Measurements from ENCODE around the gene CD320.

- TF ChIP-seq MYC (IDR thresholded peaks at IDR 0.05; ENCODE audit: insufficient read depth, insufficient read length, insufficient replicate concordance, low read length, severe bottlenecking) (no peak), PML (IDR thresholded peaks at IDR 0.05; ENCODE audit: low read length) (no peak), SIN3A (IDR thresholded peaks at IDR 0.05; ENCODE audit: low read depth, low read length) (no peak), POLR2A (IDR thresholded peaks at IDR 0.05; ENCODE audit: low read depth, low read length) (no peak), SPI1 (IDR thresholded peaks at IDR 0.05; ENCODE audit: borderline replicate concordance, insufficient read depth, low read depth, low read length) (no peak), TAF1 (IDR thresholded peaks at IDR 0.05; ENCODE audit: borderline replicate concordance, low read depth, low read length) (no peak), POLR2AphosphoS5 (IDR thresholded peaks at IDR 0.05; ENCODE audit: low read length) (no peak), BACH1 (IDR thresholded peaks at IDR 0.05; ENCODE audit: borderline replicate concordance) (no peak), FOXK2 (IDR thresholded peaks at IDR 0.05) (no peak), CTCF (IDR thresholded peaks at IDR 0.05 in 2 of 3, conservative IDR thresholded peaks at IDR 0.05 in 1 of 3; ENCODE audit: control insufficient read depth in 2 of 3, extremely low read depth in 1 of 3, insufficient read depth in 1 of 3, low read depth in 3 of 3, low read length in 3 of 3) (no peak), KAT2A (conservative IDR thresholded peaks at IDR 0.05; ENCODE audit: control insufficient read depth, low read depth, low read length) (no peak), CHD2 (IDR thresholded peaks at IDR 0.05; ENCODE audit: borderline replicate concordance, low read depth, low read length) (no peak)
Measured at GRCh38 chr19:8259922-8260247, 48.3 kb downstream of the CD320 start.
